Measurements from ENCODE around the gene REN.

Gene REN

DNA sequence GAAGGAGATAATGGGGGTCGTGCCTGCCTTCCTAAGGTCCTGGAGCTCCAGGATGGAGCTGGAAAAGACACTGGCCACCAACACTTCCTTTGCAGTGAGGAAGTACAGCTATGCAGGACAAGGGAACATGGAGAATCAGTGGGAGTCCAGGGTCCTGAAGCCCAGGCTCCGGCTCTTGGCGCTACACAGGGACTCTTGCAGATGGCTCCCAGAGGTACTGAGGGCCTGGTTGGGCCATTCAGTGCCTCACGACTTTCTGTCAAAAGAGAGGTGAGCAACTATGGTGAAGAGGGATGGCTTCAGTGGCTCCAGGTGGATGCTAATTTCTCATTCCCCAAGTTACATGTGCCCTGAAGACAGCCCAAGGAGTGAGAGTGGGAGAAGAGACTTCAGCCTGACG lies 12.5 kb downstream of the REN start:
- DNase-seq (ENCODE audit: low spot score): no peak

DNA sequence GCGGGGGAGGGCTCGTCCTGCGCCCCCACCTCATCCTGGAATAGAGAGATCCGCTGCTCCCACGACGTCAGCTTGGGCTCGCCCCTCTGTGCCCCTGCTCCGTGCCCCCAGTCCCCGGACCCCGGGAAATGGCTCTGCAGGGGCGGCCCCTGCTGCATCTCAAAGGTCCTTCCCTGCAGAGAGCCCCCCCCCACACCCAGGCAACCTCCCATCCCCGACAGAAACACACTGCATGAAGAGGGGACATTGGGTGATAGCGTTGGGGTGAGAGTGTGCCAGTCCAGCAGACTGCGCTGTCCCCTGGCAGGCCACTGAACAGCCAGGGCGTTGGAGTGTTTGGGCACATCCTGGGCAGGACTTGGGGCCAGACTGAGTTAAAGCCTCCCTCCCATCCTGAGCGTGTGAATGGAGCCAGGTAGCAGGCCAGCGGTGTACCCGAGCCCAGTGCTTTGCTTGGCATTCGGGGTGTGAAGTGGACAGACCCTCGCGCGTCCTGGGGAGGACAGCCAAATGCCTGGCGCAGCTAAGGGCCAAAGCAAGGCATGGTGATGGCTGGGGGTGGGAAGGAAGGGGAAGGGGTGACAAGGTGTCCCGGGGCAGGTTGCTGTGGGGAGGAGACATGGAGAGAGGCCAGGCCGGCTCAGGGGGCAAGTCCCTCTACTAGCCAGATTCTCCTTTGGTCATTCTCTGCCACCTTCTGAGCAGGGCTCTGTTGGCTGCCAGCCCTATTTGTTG lies 13.7 kb downstream of the REN start:
- DNase-seq (ENCODE audit: low spot score): no peak

DNA sequence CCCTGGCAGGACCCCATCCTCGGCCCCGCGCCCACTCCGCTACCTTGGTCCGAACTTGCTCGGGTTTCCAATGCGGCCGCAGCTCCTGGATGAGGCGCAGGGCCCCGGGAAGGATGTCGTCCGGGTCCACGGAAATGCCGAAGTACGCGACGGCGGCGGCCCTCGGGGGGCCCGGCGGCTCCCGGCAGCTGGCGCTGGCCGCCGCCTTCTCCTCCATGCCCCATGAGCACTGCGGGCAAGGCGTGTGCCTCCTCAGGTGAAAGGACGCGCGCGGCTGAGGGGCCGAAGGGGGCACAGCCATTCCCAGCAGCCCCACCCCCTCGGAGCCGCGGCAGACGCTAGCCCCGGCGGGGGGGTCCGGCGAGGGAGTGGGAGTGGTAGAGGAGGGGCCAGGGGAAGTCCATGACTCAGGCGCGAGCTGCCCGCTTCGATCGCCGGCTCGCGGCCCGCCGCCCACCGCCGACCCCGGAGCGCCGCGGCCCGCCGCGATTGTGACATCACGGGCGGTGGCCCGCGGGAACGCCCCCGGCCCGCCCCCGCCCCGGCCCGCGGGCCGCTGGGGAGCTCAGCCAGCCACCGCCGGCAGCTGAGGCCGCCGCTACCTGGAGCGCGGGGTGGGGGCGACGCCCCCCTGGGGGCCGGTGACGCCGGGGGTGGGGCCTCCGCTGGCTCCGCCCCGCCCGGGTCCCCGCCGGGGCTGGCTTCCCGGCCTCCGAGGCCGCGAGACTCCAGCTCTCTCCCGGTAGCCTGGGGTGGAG lies 14.4 kb downstream of the REN start, which contains the start of gene ETNK2:
Gene ETNK2, minus strand, starts transcription at position 493 of the 758 bp plus-strand sequence. Its CDS starts 192 bp downstream, at position 301.
- no peak for DNase-seq (ENCODE audit: low spot score)

DNA sequence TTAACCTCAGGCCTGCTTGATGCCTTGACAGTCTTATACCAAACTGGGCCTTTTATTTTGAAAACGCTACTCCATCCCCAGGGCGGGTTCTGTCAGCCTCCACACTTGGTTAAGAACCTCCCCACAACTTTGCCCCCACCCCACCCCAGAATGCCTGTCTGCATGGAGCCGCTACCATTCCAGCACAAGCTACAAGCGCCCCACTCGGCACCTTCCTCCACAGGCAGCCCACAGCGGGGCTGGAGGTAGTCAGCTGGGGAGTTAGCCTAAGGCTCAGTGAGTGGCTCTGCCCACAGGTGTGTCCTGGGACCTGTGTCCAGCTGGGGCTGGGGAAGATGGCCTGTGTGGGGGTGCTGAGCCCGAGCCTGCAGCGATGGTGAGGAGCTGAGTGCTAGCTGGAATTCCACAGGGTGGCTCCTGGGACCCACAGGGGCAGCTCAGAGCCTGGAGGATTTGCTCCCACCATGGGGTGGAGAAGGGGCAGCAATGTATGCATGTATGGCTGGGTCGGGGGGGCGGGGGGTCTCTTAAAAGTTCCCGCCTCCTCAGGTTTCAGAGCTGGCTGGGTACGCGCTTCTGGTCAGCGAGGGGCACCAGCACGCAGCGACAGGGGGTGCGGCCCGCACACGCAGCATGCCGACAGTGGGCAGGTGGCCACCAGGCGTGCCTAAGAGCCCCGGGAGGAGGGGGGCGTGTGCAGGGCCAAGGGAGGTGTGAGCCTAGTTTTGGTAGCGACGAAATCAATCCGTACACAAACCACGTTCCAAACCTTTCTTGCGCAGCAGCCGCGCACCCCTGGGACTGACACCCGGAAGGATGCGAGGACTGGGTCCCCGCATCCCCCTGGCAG lies 15.2 kb downstream of the REN start:
- DNase-seq (ENCODE audit: low spot score): no peak

DNA sequence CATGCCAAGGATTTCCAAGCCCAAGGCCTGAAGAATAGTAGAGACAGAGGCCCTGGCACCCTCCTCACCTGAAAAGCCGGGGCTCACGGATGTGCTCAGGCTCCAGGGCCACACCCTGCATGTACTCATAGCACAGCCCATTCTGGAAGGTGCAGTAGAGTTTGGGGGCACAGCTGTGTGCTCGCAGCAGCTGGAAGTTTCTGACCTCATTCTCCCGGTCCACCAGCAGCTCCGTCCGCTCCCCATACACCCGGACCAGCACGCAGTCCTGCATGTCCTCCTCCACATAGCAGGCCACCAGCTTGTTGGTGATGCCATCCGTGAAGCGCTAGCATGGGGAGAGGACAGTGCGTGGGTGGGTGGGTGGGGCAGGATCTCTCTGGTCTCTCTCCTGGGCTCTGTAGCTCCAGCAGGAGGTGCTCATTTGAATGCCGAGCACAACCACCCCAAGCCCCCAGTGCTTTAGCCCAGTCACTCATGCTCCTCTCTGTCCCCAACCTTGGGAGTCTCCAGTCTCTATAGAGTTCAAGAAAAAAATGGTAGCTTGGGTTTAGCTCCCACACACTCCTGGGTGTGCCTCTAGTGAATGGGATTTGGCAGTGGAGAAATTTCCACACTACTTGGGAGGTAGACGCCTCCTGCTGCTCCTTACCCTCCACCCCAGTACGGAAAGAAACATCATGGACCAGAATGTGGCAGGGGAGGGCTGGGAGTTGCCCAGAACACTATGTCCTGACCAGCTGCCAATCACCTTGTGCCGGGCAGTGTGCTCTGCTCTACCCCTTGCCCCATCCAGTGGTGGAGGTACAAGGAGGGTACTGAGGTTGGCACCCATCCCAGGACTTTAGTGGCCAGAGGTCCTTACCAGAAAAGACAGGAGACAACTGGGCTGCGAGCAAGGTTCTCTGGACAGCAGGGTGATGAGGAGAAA lies 16.2 kb downstream of the REN start:
- no peak for DNase-seq (ENCODE audit: low spot score)

DNA sequence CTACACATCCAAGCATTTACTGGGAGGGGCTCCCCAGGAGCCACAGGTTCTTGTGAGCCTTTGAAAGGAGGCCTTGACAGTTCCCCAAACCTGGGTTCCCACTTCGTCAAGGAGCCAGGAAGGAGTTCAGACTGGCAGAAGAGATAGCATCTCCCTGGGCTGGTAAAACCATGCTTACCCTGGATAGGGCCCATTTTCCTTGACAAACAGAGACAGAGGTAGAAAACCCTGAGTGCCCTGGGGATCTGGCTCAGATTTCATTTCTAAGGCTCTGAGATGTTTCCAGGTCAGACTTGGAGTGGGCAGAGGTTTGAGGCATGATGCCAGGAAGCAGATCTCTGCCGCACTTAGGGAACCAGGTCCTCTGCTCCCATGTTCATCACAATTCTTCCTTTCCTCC lies 17.0 kb downstream of the REN start:
- DNase-seq (ENCODE audit: low spot score): no peak

DNA sequence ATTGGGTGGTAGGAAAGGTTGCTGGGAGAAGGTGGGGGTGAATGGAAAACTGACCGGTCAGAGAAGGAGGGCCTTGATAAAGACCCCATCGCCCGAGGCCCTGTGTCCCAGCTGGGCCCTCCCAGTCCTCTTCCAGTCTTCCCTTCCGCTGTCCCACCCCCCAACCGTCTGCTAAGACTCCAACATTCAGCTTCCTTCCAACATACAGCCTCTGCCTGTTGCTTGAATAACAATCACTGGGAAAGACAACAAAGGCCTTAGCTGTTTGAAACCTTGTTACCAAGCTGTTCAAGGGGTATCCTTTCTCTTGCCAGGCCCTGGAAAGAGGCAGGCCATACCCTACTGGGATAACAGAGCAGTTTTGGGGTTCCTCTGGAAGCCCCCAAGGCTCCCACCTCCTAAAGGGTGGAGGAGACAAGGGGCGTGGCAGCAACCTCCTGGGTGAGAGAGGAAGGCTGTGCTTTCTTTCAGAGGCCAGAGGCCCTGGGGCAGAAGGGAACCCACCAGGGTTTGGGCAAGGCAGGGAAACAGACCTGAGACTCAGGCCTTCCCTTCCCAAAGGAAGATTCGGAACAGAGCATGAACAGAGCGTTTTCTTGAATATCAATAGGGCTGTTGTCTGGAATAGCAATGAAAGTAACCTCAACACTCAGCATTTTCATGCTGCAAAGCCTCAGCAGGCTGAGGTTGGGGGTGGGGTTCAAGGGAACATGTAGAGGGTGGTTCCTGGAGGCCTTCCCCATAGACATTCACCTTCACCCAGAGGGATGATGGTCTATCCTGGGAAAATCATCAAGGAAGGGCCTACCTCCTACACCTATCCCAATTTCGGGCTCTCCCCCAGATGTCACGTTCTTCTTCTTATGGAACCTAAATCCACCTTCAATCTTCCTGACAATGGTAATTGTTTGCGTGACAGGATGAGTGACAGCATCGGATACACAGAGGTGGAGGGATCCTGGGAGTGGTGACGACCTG lies 18.4 kb downstream of the REN start:
- no peak for DNase-seq (ENCODE audit: low spot score)

DNA sequence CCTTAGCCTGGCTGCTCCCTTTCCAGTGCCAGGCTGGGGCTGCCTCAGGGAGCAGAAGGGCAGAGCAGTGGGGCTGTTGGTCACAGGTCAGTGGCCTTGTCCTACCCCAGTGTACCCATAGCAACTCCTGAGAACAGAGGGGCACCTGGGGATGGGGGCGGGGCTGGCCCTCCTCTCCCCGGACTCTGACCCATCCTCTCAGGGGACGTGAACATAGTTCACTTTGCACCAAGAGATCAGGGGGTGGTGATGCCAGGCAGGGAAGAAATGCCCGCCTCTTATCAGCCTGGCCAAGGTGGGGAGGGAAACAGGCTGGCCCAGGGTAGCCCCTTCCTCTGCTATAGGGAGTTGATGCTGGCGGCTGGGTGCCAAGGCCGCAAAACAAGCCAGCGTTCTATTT lies 19.2 kb downstream of the REN start:
- DNase-seq (ENCODE audit: low spot score): no peak

DNA sequence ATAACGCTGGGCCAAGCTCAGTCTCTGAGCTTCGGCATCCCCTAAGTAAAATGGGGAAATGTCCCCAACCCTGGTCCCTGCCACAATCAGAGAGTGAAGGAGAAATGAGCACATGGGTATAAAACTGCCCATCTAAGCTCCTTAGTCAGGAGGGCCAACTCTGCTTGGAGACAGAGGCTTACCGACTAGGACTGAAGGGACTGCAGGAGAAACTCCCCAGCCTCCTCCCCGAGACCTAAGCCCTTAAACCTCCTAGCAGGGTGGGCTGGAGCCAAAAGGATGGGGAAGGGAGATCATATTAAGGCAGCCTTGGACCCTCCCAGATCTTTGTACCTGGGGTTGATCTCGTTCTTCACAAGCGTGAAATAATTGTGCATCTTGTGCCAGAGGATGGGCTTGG lies 19.8 kb downstream of the REN start:
- DNase-seq (ENCODE audit: low spot score): no peak

DNA sequence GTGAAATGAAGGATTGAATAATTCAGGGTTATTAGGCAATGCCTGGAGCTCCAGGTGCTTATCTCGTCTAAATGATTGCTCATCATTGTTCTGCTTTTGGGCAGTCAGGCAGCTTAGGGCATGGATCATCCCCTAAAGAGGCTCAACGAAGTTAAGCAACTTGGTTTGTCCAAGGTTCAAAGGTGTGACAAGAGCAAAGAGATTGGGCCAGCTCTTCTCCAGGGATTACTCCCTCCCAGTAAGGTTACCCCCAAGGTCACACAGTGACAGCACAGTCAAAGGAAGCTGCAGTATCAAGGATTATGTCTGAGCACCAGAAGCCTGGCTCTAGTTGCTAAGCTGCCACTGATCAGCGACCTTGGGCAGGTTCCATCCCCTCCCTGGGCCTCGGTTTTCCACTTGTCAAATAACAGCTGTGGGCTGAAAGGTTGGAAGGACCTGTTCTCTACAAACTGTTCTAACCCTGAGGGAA lies 21.1 kb downstream of the REN start:
- DNase-seq (ENCODE audit: low spot score): no peak

DNA sequence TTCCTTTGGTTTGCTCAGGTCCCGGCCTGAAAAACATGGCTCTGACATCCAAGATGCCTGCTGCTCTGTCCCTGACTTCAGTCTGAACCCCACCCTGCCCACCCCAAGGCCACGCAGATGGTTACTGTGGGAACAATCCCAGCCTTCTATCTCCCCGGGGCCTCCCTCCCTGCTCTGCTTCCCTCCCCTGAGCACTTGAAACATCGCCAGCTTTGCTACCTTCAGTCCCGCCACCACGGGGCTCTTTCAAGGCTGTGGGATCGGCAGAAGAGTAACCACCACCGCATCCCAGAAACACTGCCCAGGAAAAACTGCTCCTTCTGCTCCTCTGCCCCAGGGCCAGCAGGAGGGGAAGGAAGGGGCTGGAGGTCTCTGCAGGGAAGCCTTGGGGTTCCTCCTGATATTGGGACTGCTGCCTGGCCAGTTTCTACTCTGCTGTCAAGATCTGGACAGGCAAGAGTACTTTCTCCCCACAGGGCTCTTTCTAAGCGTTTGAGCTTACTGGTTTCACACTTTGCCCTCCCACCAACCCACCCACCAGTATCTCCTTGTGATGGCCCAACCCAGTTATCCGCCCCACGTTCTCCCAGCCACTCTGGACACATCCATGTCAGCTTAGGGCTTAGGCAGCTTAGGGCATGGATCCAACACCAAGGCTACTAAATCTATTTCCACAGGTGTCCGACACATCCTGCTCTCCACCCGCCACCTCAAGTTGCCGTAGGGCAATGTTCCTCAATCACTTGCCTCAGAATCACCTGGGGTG lies 22.7 kb downstream of the REN start:
- DNase-seq (ENCODE audit: low spot score): no peak

DNA sequence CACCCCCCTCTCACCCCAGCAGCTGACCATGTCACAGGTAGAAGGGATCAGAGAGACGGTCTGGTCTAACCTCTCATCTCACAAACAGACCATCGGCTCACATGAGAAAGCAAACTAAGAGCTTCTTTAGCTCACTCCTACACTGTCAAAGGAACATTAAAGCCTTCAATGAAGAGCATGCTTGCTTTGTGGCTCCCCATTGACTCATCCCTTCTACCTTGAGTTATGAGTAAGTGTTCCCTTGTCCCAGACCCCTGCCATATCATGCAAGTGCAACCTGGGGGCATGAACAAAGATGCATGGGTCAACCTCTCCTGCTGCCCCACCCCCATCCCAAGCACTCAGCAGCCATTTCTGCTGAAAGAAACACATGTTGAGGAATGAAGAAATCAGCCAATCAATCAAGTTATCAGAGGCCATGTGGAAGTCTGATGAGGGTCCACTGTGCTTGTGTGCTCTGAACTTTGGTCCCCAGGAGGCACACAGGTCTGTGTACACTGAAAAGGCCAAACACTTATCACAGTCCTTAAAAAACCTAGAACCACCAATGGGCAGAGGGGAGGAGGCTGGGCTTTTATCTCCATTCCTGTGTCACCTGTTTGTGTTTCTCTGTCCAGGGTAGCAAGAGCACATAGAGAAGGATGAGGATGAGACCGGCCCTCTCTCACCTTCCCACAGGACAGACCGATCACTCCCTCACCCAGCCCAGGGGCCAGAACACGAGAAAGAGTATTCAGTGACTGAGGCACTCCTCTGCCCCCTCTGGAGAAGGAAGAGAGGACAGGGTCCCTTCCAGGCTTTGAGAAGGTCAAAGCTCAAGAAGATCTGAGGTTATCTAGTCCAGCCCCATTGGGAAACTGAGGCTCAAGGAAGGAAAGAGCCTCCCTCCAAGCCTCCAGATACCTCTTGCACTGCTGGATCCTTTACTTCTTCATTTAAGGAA lies 23.8 kb downstream of the REN start:
- DNase-seq (ENCODE audit: low spot score): no peak

DNA sequence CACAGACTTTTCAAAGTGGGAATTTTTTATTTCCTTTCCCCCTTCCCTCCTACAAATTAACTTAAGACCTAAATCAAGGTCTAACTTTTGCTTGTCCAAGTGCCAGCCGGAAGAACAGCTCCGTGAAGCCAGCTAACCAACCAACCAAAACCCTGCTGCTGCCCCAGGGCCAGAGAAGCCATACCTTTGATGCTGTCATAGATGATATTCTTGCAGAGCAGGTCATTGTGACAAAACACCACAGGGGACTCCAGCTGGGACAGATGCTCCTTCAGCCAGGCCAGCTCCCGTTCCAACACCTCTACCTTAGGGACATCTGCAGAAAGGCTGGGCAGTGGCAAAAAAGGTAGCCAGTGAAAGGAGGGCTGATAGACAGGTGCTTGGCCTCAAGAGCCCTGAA lies 25.0 kb downstream of the REN start:
- DNase-seq (ENCODE audit: low spot score): no peak

DNA sequence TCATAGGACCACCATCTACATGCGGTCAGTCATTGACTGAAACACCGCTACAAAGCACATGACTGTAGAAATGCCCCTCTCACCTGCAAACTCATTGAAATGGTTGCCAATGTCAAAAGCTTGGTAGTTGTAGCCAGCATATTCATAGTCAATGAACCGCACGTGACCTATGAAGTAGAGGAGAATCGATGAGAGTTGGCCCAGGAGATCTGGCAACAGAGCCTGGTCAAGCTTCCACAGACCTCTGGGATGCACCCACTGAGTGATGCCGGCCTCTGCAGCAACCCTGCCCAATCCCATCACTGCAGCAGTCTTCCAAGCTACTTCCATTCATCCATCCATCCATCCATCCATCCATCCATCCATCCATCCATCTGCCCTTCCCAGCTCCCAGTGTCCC lies 26.2 kb downstream of the REN start:
- no peak for DNase-seq (ENCODE audit: low spot score)

DNA sequence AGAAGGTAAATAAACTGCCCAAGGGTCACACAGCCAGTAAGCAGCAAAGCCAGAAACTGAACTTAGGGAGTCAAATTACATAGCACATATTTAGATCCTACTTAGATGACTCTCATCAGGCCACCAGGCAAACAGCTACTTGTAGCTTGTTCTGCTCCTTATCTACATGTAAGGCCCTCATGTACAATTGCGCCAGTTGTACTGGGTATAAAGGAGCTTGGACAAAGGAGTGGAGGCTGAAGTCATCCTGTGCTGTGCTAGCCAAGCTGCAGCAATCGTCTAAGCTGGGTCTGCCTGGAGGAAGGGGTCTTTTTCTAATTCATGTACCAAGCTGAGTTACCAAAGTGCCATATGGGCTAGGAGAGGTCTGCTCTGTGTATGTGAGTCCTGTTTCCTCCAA lies 27.0 kb downstream of the REN start:
- no peak for DNase-seq (ENCODE audit: low spot score)

DNA sequence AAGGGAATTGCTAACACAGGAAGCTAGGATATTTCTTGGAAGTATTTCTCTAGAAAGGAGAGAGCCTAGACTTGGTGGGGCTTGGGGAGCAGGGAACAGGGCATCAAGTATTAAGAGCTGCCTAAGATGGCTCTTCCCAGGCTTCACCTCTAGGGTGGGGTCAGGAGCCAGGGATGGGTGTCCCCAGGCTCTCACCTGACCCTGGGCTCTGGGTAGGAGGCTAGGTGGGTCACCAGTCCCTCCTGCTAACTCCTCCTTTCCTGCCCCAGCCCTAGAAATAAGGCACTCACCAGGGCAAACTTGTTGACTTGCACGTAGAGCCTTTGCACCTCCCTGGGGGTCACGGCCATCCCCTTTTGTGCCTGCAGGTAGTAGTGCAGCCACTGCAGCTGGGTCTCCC lies 29.3 kb downstream of the REN start:
- DNase-seq (ENCODE audit: low spot score): no peak

DNA sequence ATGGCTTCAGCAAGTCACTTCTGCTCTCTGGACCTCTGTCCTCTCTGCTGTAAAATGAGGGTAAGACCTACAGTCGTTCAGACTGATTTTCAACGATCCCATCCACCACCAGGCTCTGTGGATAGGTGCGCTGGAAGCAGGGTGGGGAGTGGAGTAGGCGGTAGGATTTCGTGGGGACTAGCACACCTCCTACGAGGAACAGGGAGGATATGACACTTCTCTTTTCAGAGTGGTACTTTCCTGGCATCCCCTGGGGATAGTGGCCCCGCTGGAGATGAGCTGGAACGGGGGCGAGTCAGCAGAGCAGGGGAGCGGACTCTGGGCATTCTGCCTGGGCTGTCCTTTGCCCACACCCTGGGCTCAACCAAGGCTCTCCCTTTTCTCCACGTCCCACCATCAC lies 32.0 kb downstream of the REN start:
- DNase-seq (ENCODE audit: low spot score): no peak

DNA sequence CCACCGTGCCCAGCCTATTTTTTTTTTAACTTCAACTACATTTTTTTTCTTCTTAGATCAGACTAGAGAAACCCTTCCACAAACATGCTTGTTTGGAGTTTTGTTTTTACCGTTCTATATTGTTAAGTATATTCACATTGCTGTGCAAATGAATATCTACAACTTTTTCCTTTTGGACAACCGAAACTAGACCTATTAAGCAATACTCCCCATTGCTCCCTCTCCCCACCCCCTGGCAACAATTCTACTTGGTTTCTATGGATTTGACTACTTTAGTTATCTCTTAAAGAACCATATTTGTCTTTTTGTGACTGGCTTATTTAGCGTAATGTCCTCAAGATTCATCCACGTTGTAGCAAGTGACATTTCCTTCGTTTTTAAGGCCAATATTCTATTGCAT lies 33.4 kb downstream of the REN start:
- DNase-seq (ENCODE audit: low spot score): no peak
